Mesodermal cell (in vitro differentiated cells): ENCODE measurements around the gene CSRP2.

Source experiments
- H3K27ac ChIP-seq: 2 replicates; pipeline ENCODE4 v1.7.0; 2013; ENCODE audit warnings: mild to moderate bottlenecking, low read depth, low read length, moderate library complexity; ENCODE audit not compliant: severe bottlenecking
- H3K36me3 ChIP-seq: 2 replicates; pipeline ENCODE4 v1.7.1; 2013; ENCODE audit warnings: mild to moderate bottlenecking, low read length, moderate library complexity; ENCODE audit not compliant: control insufficient read depth, insufficient read depth
- H3K4me1 ChIP-seq: one replicate; pipeline ENCODE4 v1.7.1; 2013; ENCODE audit warnings: mild to moderate bottlenecking, low read length; ENCODE audit not compliant: insufficient read depth, control insufficient read depth, poor library complexity, severe bottlenecking
- H3K4me3 ChIP-seq: 2 replicates; pipeline ENCODE4 v1.7.0; 2013; ENCODE audit warnings: low read length, control low read depth, mild to moderate bottlenecking; ENCODE audit not compliant: insufficient read depth, poor library complexity, severe bottlenecking; ENCODE audit errors: extremely low read depth
- H3K9me3 ChIP-seq: 2 replicates; pipeline ENCODE4 v1.7.1; 2013; ENCODE audit warnings: mild to moderate bottlenecking, low read length, moderate library complexity; ENCODE audit not compliant: control insufficient read depth
- WGBS, 2 experiments: methylation state at CpG; one replicate each; pipeline ENCODE4 v1.1.5; 2013; ENCODE audit warnings: missing lambda C conversion rate in 2 of 2; ENCODE audit not compliant: insufficient coverage in 2 of 2; 5-methylcytosine and 5-hydroxymethylcytosine counted together

Gene CSRP2

DNA sequence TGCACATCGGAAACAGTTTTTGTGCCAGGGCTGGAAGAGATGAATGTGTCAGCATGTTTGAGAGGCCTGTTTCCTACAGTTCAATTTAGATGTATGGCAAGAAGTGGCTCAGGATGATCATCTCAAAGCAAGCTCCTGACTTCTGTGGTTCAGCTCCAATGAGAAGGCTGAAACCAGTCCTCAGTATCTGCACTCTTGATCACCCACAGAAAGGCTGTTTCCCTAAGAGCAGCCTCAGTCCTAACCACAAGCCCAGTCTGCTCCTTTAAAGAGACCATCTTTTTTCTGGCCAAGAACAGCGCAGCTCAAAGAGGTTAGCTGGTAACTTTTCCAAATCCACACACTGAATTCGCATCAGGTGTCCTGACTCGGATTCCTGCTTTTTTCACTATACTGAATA is 19.2 kb downstream of the CSRP2 start:
- no peak overlapping the region for H3K27ac ChIP-seq
- H3K4me3 ChIP-seq, result no peak overlapping the region
- H3K36me3 ChIP-seq, result peaks cover 67% of the 10 kb centered on the region
- H3K4me1 ChIP-seq, result peaks cover 15% of the 10 kb centered on the region
- WGBS, 2 experiments, result 90 to 93% methylated on average over 3 to 4 of the region's 4 CpGs
- H3K9me3 ChIP-seq, result no peaks in the 10 kb centered on the region

DNA sequence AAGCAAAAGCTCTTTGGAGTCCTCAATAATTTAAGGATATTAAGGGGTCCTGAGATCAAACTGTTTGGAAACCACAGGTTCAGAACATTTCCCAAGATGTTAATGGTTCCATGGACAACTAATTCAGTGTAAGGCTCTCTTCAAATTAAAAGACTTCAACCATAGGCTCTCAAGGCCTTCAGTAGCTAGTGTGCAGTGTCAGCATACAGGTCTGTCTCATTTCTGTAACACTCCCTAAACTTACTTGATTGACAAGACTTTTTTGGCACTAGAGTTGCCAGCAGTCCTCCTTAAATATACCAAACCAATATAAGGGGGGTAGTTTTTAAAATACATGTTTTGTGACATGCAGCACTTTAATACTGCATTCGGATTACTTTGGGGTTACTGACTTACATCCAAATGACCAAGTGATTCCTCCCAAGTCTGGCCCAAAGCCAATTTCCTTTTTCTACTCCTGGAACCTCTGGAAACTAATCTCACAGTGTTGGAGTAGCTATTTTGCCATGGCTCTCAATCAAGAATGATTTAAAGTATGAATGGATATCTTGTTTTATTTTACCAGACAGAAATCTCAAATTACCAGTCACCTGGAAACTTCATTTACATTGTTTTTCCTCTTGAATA is 22.7 kb downstream of the CSRP2 start:
- Histone ChIP-seq H3K4me1 (no peaks in the 10 kb centered on the region), H3K9me3 (no peaks in the 10 kb centered on the region), H3K36me3 (peaks cover 57% of the 10 kb centered on the region), H3K4me3 (no peak overlapping the region), H3K27ac (no peak overlapping the region)
- 100% methylated on average over 1 of the region's 1 CpG for WGBS, 2 experiments

DNA sequence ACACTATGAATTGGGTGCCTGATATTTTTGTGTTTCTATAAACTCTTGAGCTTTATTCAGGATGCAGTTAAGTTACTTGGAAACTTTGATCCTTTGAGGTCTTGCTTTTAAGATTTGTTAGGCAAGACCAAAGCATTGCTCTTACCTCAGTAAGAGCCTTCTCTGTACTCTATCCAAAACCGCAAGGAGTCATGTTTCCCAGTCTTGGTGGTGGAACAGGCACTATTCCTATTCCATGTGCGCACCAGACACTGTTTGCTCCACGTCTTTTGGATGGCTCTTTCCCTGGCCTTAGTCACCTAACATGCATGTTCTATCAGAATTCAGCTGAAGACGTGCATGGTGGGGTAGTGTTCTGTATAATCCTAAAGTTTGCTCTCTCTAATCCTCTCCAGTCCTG is 23.5 kb downstream of the CSRP2 start:
- 97% methylated on average over 3 of the region's 4 CpGs; no CpG with 5 or more reads in 1 of the 2 experiments for WGBS, 2 experiments

DNA sequence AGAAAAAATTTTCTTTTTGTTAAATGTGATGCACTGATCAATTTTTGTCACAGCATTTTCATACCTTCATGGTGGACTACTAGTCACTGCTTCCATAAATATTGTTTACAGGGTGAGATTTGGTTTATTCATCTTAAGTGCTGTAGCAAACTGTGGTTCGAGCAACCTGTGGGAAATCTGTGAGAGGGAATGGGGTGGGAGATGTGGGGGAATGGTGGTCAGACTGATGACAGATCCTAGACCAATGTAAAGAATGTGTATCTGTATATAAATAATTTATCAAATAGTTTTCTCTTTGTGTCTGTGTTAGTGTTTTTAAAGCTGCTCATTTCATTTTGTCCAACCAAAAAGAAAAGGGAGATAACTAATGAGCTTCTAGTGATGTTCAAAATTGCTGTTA is 26.7 kb downstream of the CSRP2 start:
- H3K4me1 ChIP-seq, result no peaks in the 10 kb centered on the region
- H3K27ac ChIP-seq, result no peak overlapping the region
- WGBS, 2 experiments, result no CpG with 5 or more reads among the region's 1 CpG
- peaks cover 45% of the 10 kb centered on the region for H3K36me3 ChIP-seq
- no peak overlapping the region for H3K4me3 ChIP-seq
- no peaks in the 10 kb centered on the region for H3K9me3 ChIP-seq

More for the DNA sequence above, 23.5 kb downstream of the CSRP2 start:
- H3K36me3 ChIP-seq, result peaks cover 64% of the 10 kb centered on the region
- H3K9me3 ChIP-seq, result no peaks in the 10 kb centered on the region
- no peaks in the 10 kb centered on the region for H3K4me1 ChIP-seq
- no peak overlapping the region for H3K27ac ChIP-seq
- no peak overlapping the region for H3K4me3 ChIP-seq

DNA sequence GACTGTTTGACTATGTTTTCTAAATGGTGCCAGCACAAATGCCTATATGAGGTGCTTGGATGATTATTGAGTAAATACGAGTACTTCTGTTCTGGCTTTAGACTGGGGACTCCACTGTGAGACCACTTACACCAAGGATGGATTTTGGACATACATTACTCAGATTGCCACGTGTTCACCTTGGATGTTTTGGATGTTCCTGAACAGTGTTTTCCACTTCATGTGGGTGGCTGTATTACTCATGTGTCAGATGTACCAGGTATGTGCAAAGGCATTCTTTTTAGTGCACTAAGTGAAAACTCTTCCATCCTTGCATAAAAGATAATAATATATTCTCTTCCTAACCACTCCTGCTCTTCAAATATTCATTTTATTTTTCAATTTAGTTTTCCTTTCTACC is 30.7 kb downstream of the CSRP2 start:
- Histone ChIP-seq H3K36me3 (peaks cover 30% of the 10 kb centered on the region), H3K27ac (no peak overlapping the region), H3K4me1 (no peaks in the 10 kb centered on the region), H3K9me3 (no peaks in the 10 kb centered on the region), H3K4me3 (no peak overlapping the region)
- WGBS, 2 experiments, result 90 to 93% methylated on average over 2 of the region's 2 CpGs

DNA sequence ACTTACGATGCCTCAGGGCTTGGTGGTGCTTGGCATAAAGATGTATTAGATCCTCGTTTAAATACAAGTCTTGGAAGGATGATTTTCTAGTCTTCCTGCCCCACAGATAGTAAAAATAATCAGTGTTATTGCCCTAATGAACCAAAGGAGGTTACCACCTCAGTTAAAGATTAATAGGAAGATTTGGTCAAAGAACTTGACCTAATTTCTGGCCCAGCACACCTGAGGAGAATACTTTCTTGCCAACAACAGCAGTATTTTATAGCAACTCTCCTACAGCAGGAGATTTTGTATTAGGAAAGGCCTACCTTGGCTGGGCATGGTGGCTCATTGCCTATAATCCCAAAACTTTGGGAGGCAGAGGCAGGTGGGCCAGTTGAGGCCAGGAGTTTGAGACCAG is 31.6 kb downstream of the CSRP2 start:
- no peaks in the 10 kb centered on the region for H3K9me3 ChIP-seq
- 90 to 100% methylated on average over 2 of the region's 2 CpGs for WGBS, 2 experiments
- H3K27ac ChIP-seq, result no peak overlapping the region
- H3K36me3 ChIP-seq, result peaks cover 28% of the 10 kb centered on the region
- no peaks in the 10 kb centered on the region for H3K4me1 ChIP-seq
- no peak overlapping the region for H3K4me3 ChIP-seq

DNA sequence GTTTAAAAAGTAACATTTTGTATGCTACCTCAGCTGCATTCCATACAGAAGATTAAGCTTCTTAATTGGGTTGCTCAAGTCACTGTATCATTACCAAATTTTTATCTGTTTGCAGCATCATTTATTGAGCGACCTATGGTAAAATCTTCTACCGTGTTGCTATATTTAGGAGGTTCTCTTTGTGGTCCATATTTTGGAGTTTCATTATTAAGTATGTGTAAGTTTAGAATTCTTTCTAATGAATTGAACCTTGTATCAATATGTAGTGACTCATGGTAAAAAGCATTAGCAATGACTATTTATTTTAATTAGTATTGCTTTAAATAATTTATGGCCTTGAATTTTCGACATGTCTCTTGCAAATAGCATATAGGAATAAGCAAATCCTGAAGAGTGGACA is 42.2 kb downstream of the CSRP2 start:
- Histone ChIP-seq H3K4me3 (no peak overlapping the region), H3K4me1 (no peaks in the 10 kb centered on the region), H3K27ac (no peak overlapping the region), H3K9me3 (no peaks in the 10 kb centered on the region), H3K36me3 (peaks cover 21% of the 10 kb centered on the region)
- no CpG with 5 or more reads among the region's 3 CpGs for WGBS, 2 experiments

DNA sequence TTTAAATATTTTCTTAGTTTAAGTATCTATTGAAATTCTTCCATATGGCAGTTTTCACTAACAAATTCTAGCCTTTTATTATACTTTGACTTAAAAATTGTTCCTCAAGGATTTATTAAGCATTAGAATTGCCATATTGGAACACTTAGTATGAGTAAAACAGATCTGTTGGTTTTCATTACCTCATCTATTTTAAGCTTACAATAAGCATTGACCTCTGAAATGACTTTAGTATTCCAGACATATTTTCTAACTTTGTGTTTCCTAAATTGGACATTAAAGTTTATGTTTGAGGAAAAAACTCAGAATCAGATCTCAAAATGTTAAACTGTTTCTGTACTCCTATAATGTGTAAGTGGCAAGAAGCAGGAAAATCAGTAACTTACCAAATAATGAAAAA is 48.4 kb downstream of the CSRP2 start:
- no peak overlapping the region for H3K27ac ChIP-seq
- H3K9me3 ChIP-seq, result no peaks in the 10 kb centered on the region
- H3K4me3 ChIP-seq, result no peak overlapping the region
- no peaks in the 10 kb centered on the region for H3K4me1 ChIP-seq
- peaks cover 39% of the 10 kb centered on the region for H3K36me3 ChIP-seq

DNA sequence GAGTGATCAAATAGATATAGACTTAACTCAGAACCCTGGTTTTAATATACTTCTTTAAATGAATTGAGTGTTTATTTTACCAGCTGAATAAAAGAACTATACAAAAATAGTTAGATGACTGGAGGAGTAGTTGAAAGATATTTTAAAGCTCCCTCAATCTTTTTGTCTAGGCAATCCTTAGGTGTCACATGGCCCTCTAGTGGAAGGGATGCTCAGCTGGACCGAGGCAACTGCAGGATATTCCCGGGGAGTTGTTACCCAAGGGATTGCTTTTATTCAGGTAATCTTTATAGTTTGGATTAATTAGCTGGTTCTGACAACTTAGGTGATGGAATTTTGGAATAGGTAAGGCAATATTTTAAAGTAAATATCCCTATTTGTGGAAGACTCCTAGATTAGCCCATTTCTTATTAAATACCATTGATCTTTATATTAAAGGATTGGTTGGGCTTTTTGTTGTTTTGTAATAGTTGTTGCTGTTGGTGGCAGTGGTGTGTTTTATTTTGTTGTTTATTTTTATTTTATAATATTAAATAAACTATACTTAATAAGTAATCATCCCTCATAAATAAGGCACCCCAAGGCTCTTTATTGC is 57.8 kb downstream of the CSRP2 start:
- Histone ChIP-seq H3K4me1 (no peaks in the 10 kb centered on the region), H3K4me3 (no peak overlapping the region), H3K27ac (no peak overlapping the region), H3K9me3 (no peaks in the 10 kb centered on the region), H3K36me3 (peaks cover 5% of the 10 kb centered on the region)
- WGBS, 2 experiments, result 0 to 10% methylated on average over 1 to 2 of the region's 2 CpGs

DNA sequence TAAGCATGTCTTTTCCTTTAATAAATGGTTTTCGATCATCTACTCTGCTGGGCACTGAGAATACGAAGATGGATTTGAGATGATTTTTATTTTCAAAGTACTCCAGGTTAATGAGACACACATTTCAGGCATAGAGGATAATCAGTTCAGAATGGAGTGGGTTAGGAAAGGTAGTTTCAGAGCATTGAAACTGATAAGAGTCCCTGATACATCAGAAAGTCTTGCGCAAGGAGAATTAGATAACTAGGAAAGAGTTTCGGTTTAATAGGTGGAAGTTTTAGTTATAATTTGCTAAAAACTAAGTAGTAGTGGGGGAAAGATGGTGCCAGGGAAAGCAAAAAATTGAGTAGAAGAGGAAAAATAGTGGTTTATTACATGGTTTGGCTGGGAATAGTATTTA is 64.8 kb downstream of the CSRP2 start:
- Histone ChIP-seq H3K9me3 (no peaks in the 10 kb centered on the region), H3K27ac (no peak overlapping the region), H3K36me3 (peaks cover 35% of the 10 kb centered on the region), H3K4me1 (no peaks in the 10 kb centered on the region), H3K4me3 (no peak overlapping the region)
- WGBS, 2 experiments, result 93 to 94% methylated on average over 3 to 4 of the region's 4 CpGs

DNA sequence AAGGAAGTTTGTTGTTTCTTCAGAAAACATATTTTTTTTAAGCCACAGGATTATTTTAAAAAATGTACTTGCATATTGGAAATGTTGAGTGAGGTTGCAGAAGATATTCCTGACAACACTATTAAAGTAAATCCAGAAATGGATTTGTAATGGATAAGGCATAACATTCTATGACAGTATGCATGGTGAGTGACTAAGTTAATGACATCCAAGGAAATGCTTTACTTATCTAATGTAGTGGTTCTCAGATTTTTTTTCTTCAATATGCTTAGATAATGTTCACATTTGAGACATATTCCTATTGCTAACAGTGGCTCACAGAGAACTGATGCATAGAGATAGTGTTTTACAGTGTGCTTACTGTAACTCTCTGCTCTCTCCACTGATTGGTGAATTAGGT is 65.6 kb downstream of the CSRP2 start:
- Histone ChIP-seq H3K36me3 (peaks cover 36% of the 10 kb centered on the region), H3K4me3 (no peak overlapping the region), H3K4me1 (no peaks in the 10 kb centered on the region), H3K27ac (no peak overlapping the region), H3K9me3 (no peaks in the 10 kb centered on the region)
